ENCODE results near the gene THRAP3.

THRAP3 gene

DNA sequence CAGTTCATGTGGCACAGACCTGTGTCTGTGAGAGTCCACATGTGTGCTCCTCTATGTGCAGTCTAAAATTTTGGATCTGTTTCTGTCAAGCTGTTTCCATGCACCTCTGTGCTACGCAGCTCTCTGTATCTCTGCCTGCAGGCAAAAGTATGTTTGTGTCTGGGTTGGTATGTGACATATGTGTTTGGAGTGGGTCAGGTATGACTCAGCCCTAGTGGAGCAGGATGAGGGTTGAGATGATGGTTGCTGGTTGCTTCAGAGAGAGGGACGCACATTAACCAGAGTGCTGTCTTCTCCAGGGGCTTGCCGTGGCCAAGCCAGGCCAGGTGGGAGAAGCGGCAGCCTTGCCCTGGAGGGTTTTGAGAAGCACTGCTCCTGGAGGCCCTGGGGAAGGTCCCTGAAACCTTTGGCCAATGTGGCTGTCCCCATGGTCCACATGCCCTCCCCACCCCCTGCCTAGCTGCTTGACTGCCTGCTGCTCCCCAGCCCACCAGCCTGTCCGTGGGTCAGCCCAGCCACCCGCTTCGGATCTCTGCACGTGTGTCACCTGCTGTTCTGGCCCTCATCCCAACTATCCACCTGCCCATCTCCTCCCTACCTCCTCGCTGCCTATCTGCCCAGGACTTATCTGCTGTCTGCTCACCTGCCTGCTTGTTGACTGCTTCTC, 103.3 kb downstream of the THRAP3 start:
- Histone ChIP-seq H3K4me2 (ENCODE audit: insufficient read depth, low read length) (no peak overlapping the region), H3K4me3 (ENCODE audit: low read depth in 1 of 2, low read length in 2 of 2) (no peak overlapping the region), H3K9ac (ENCODE audit: low read depth, low read length) (no peak overlapping the region), H2AFZ (ENCODE audit: low read depth, low read length) (no peak overlapping the region), H3K9me3 (ENCODE audit: insufficient read depth, low read length, severe bottlenecking) (no peaks in the 10 kb centered on the region), H4K20me1 (ENCODE audit: insufficient read depth, low read length) (no peaks in the 10 kb centered on the region), H3K27ac (ENCODE audit: low read length) (no peak overlapping the region), H3K4me1 (ENCODE audit: insufficient read depth, low read length) (peaks cover 16% of the 10 kb centered on the region), H3K27me3 (ENCODE audit: insufficient read depth, low read length, poor library complexity) (no peaks in the 10 kb centered on the region), H3K36me3 (ENCODE audit: insufficient read depth, low read length) (no peaks in the 10 kb centered on the region), H3K79me2 (ENCODE audit: insufficient read depth, low read length) (no peaks in the 10 kb centered on the region)
- ATAC-seq (ENCODE audit: insufficient read depth, low read depth), result no peak
- DNase-seq, result no peak
- TF ChIP-seq, protein P1, sequence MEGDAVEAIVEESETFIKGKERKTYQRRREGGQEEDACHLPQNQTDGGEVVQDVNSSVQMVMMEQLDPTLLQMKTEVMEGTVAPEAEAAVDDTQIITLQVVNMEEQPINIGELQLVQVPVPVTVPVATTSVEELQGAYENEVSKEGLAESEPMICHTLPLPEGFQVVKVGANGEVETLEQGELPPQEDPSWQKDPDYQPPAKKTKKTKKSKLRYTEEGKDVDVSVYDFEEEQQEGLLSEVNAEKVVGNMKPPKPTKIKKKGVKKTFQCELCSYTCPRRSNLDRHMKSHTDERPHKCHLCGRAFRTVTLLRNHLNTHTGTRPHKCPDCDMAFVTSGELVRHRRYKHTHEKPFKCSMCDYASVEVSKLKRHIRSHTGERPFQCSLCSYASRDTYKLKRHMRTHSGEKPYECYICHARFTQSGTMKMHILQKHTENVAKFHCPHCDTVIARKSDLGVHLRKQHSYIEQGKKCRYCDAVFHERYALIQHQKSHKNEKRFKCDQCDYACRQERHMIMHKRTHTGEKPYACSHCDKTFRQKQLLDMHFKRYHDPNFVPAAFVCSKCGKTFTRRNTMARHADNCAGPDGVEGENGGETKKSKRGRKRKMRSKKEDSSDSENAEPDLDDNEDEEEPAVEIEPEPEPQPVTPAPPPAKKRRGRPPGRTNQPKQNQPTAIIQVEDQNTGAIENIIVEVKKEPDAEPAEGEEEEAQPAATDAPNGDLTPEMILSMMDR (IDR thresholded peaks at IDR 0.05; ENCODE audit: borderline replicate concordance, extremely low read depth, low read length, poor library complexity, severe bottlenecking), result no peak
- TF ChIP-seq EZH2 (IDR thresholded peaks at IDR 0.05; ENCODE audit: borderline replicate concordance, low read depth, low read length, severe bottlenecking), result no peak

GRCh38 chr1:36328088-36328480, 103.8 kb downstream of the THRAP3 start:
- Histone ChIP-seq H3K27me3 (ENCODE audit: insufficient read depth, low read length, poor library complexity) (no peaks in the 10 kb centered on the region), H4K20me1 (ENCODE audit: insufficient read depth, low read length) (no peaks in the 10 kb centered on the region), H2AFZ (ENCODE audit: low read depth, low read length) (no peak overlapping the region), H3K27ac (ENCODE audit: low read length) (no peak overlapping the region), H3K36me3 (ENCODE audit: insufficient read depth, low read length) (no peaks in the 10 kb centered on the region), H3K9me3 (ENCODE audit: insufficient read depth, low read length, severe bottlenecking) (no peaks in the 10 kb centered on the region), H3K9ac (ENCODE audit: low read depth, low read length) (no peak overlapping the region), H3K79me2 (ENCODE audit: insufficient read depth, low read length) (no peaks in the 10 kb centered on the region), H3K4me3 (ENCODE audit: low read depth in 1 of 2, low read length in 2 of 2) (no peak overlapping the region), H3K4me1 (ENCODE audit: insufficient read depth, low read length) (peaks cover 12% of the 10 kb centered on the region), H3K4me2 (ENCODE audit: insufficient read depth, low read length) (no peak overlapping the region)
- no peak for TF ChIP-seq EZH2 (IDR thresholded peaks at IDR 0.05; ENCODE audit: borderline replicate concordance, low read depth, low read length, severe bottlenecking)
- TF ChIP-seq, protein P1 (IDR thresholded peaks at IDR 0.05; ENCODE audit: borderline replicate concordance, extremely low read depth, low read length, poor library complexity, severe bottlenecking), result no peak
- DNase-seq, result no peak
- ATAC-seq (ENCODE audit: insufficient read depth, low read depth), result no peak

DNA sequence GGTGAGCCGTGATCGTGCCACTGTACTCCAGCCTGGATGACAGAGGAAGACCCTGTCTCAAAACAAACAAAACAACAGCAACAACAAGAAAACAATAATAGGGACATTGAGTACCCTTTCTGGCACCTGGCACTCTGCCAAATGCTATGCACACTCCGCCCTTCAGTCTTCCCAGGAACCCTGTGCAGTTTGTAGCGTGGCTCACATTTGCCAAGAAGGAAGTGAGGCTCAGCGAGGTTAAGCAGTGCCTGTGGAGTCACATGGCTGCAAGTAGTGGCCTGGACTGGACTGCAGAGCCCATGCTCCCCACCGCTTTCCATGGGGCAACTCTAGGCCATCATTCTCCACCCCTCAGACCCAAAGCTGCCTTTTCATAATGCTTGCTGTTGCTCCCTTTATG, 104.5 kb downstream of the THRAP3 start:
- DNase-seq (no peak), ATAC-seq (ENCODE audit: insufficient read depth, low read depth) (no peak)
- Histone ChIP-seq H3K4me2 (ENCODE audit: insufficient read depth, low read length) (no peak overlapping the region), H4K20me1 (ENCODE audit: insufficient read depth, low read length) (no peaks in the 10 kb centered on the region), H3K27ac (ENCODE audit: low read length) (no peak overlapping the region), H3K4me3 (ENCODE audit: low read depth in 1 of 2, low read length in 2 of 2) (no peak overlapping the region), H2AFZ (ENCODE audit: low read depth, low read length) (no peak overlapping the region), H3K9me3 (ENCODE audit: insufficient read depth, low read length, severe bottlenecking) (no peaks in the 10 kb centered on the region), H3K27me3 (ENCODE audit: insufficient read depth, low read length, poor library complexity) (no peaks in the 10 kb centered on the region), H3K36me3 (ENCODE audit: insufficient read depth, low read length) (no peaks in the 10 kb centered on the region), H3K9ac (ENCODE audit: low read depth, low read length) (no peak overlapping the region), H3K79me2 (ENCODE audit: insufficient read depth, low read length) (no peaks in the 10 kb centered on the region), H3K4me1 (ENCODE audit: insufficient read depth, low read length) (peaks cover 8% of the 10 kb centered on the region)
- TF ChIP-seq, protein P1 (IDR thresholded peaks at IDR 0.05; ENCODE audit: borderline replicate concordance, extremely low read depth, low read length, poor library complexity, severe bottlenecking), result no peak
- TF ChIP-seq EZH2 (IDR thresholded peaks at IDR 0.05; ENCODE audit: borderline replicate concordance, low read depth, low read length, severe bottlenecking), result no peak
